Spleen (tissue), 11 donors: ENCODE measurements around the gene SLC34A3. TPM values are rescaled to one million over a fixed set of nuclear protein-coding genes. Genes with fewer than 3 reads are reported as not detected.

Source experiments
- DNase-seq: peaks from one replicate; pipeline ENCODE4 v3.0.0-alpha.2; 2020
- H3K27ac ChIP-seq, 8 donors: fragments of 200-600 bp; sonication (generic) in 7 of 8; 1 replicate in 4 of 8; 2 replicates in 4 of 8; pipeline versions ENCODE4 v1.5.0 to v1.8.0; 2016 to 2021; ENCODE audit warnings: inconsistent platforms in 4 of 8, mild to moderate bottlenecking in 4 of 8, moderate library complexity in 1 of 8
- H3K27me3 ChIP-seq, 7 donors: fragments of 200-600 bp; sonication (generic) in 6 of 7; replicated peaks in 1 of 7; 1 replicate in 4 of 7; 2 replicates in 3 of 7; pipeline versions ENCODE4 v1.5.0 to v1.8.0; 2016 to 2021; ENCODE audit warnings: inconsistent platforms in 3 of 7, mild to moderate bottlenecking in 1 of 7
- H3K36me3 ChIP-seq, 6 donors: fragments of 200-600 bp; sonication (generic) in 5 of 6; 1 replicate in 4 of 6; 2 replicates in 2 of 6; pipeline versions ENCODE4 v1.5.0 to v1.8.0; 2016 to 2021; ENCODE audit warnings: inconsistent platforms in 2 of 6
- H3K4me1 ChIP-seq, 6 donors: fragments of 200-600 bp; sonication (generic) in 5 of 6; 1 replicate in 3 of 6; 2 replicates in 3 of 6; pipeline versions ENCODE4 v1.5.0 to v1.8.0; 2016 to 2021; ENCODE audit warnings: inconsistent platforms in 3 of 6
- H3K4me3 ChIP-seq, 8 donors: fragments of 200-600 bp; sonication (generic) in 7 of 8; 1 replicate in 4 of 8; 2 replicates in 4 of 8; pipeline versions ENCODE4 v1.5.0 to v1.8.0; 2016 to 2021; ENCODE audit warnings: inconsistent platforms in 4 of 8, mild to moderate bottlenecking in 4 of 8, moderate library complexity in 2 of 8
- H3K9me3 ChIP-seq, 8 donors: fragments of 200-600 bp; sonication (generic) in 7 of 8; 1 replicate in 4 of 8; 2 replicates in 4 of 8; pipeline versions ENCODE4 v1.5.0 to v1.8.0; 2016 to 2021; ENCODE audit warnings: inconsistent platforms in 4 of 8
- CTCF ChIP-seq, 11 experiments: fragments of 200-600 bp in 7 of 11; fragments of 450-650 bp in 4 of 11; sonication (generic) in 4 of 11; IDR thresholded peaks in 8 of 11; conservative IDR thresholded peaks in 3 of 11; 1 replicate in 7 of 11; 2 replicates in 4 of 11; pipeline versions ENCODE4 v1.4.0 to v1.8.0; 2016 to 2021; ENCODE audit warnings: antibody characterized with exemption in 11 of 11, inconsistent platforms in 4 of 11, mild to moderate bottlenecking in 1 of 11
- POLR2A ChIP-seq, 3 donors: fragments of 450-650 bp; IDR thresholded peaks; one replicate each; pipeline ENCODE4 v1.5.1; 2017; ENCODE audit warnings: antibody characterized with exemption in 3 of 3, mild to moderate bottlenecking in 1 of 3
- POLR2AphosphoS5 ChIP-seq, 3 donors: sonication (generic); formaldehyde crosslinking; IDR thresholded peaks; one replicate each; pipeline ENCODE4 v1.5.1; 2017; ENCODE audit warnings: antibody characterized with exemption in 3 of 3
- WGBS, 5 donors: extraction: QIAGEN DNeasy Blood & Tissue Kit in 3 of 5; methylation state at CpG; one replicate each; pipeline versions ENCODE4 v1.1.5 to v1.1.7; 2013 to 2018; 5-methylcytosine and 5-hydroxymethylcytosine counted together
- intact Hi-C: fragments of 100-400 bp; cut with DNase I; formaldehyde crosslinking; loops from one replicate; pipeline ENCODE4 v1.15.0; 2023; ENCODE audit warnings: low total_unique reads
- polyA plus RNA-seq, 3 donors: library from polyadenylated mRNA; stranded (reverse); fragments of 200-250 nt; gene quantifications; one replicate each; pipeline ENCODE4 v1.2.1, GENCODE V29; 2013
- total RNA-seq, 7 donors: library from RNA; depleted of rRNA in 3 of 7; stranded (reverse); fragments of >200 nt in 3 of 7; fragmentation: NEBNext Ultra II Directional in 4 of 7; extraction: Animal tissue kit (Norgen Biotek cat#: 25700) in 4 of 7; gene quantifications; one replicate each; pipeline versions ENCODE4 v1.1.0 to v1.2.1, GENCODE V29; 2016 to 2021
- donor health status: healthy with polysubstance abuse.
- donor health status: DM: no; HTN: no; CAD: no; lungs with moderate emphysema.
- donor health status: DM: no; HTN: no; CAD: no.
- donor health status: Bipolar disorder and iron deficiency.
- donor health status: healthy.
- donor health status: DM: no; HTN: no; CAD: no.
- donor health status: DM: yes; HTN: yes; CAD: no.

The SLC34A3 gene
- total and polyA plus RNA-seq, 10 donors, result not detected

GRCh38 chr9:137234758-137235423 is 4.2 kb downstream of the SLC34A3 start:
- Histone ChIP-seq H3K36me3 (no peaks in the 10 kb centered on the region), H3K9me3 (no peaks in the 10 kb centered on the region), H3K4me1 (peaks cover 15 to 60% (median 51%) of the 10 kb centered on the region in 6 donors), H3K27me3 (peaks cover 0 to 61% (median 25%) of the 10 kb centered on the region in 7 donors), H3K27ac (no peak overlapping the region), H3K4me3 (no peak overlapping the region)
- intact Hi-C loops, result no loop called here
- DNase-seq, result no peak
- TF ChIP-seq CTCF (IDR thresholded peaks at IDR 0.05 in 8 of 11, conservative IDR thresholded peaks at IDR 0.05 in 3 of 11), result no peak
- no peak for TF ChIP-seq POLR2AphosphoS5 (IDR thresholded peaks at IDR 0.05)
- no peak for TF ChIP-seq POLR2A (IDR thresholded peaks at IDR 0.05)
- 65 to 76% (median 68%) methylated on average over 16 to 18 of the region's 18 CpGs for WGBS, 5 donors

GRCh38 chr9:137235424-137236237 is 4.9 kb downstream of the SLC34A3 start:
- peak overlapping the region in 1 of 8 donors; percentile 55 for H3K4me3 ChIP-seq
- intact Hi-C loops, result no loop called here

GRCh38 chr9:137236238-137236935 is 5.7 kb downstream of the SLC34A3 start:
- Histone ChIP-seq H3K36me3 (no peaks in the 10 kb centered on the region), H3K27ac (peak overlapping the region in 3 of 8 donors; percentile 49 to 75 (median 58)), H3K9me3 (no peaks in the 10 kb centered on the region), H3K27me3 (peaks cover 0 to 46% (median 23%) of the 10 kb centered on the region in 7 donors), H3K4me1 (peaks cover 18 to 67% (median 56%) of the 10 kb centered on the region in 6 donors), H3K4me3 (peak overlapping the region in 4 of 8 donors; percentile 7 to 55 (median 17))
- intact Hi-C loops, result no loop called here
- 8 to 13% (median 9%) methylated on average over 10 to 31 of the region's 31 CpGs for WGBS, 5 donors
- DNase-seq, result peak; percentile 97
- peak; percentile 48 to 80 (median 67) for TF ChIP-seq POLR2AphosphoS5 (IDR thresholded peaks at IDR 0.05)
- no peak for TF ChIP-seq POLR2A (IDR thresholded peaks at IDR 0.05)
- TF ChIP-seq CTCF (IDR thresholded peaks at IDR 0.05 in 8 of 11, conservative IDR thresholded peaks at IDR 0.05 in 3 of 11), result peak; percentile 98 to 100 (median 100)

More at GRCh38 chr9:137235424-137236237, 4.9 kb downstream of the SLC34A3 start:
- H3K27me3 ChIP-seq, result peaks cover 0 to 54% (median 23%) of the 10 kb centered on the region in 7 donors
- H3K36me3 ChIP-seq, result no peaks in the 10 kb centered on the region
- DNase-seq, result no peak
- H3K9me3 ChIP-seq, result no peaks in the 10 kb centered on the region
- WGBS, 5 donors, result 64 to 76% (median 71%) methylated on average over 17 to 35 of the region's 35 CpGs
- H3K4me1 ChIP-seq, result peaks cover 18 to 67% (median 56%) of the 10 kb centered on the region in 6 donors
- TF ChIP-seq POLR2AphosphoS5 (IDR thresholded peaks at IDR 0.05) (peak in 1 of 3 donors; percentile 20), POLR2A (IDR thresholded peaks at IDR 0.05) (no peak)
- no peak overlapping the region for H3K27ac ChIP-seq

- H3K4me3 ChIP-seq, result peak overlapping the region in 4 of 8 donors; percentile 7 to 55 (median 17)
- H3K27me3 ChIP-seq, result peaks cover 0 to 40% (median 20%) of the 10 kb centered on the region in 7 donors
- H3K27ac ChIP-seq, result peak overlapping the region in 3 of 8 donors; percentile 49 to 75 (median 58)
- peaks cover 0 to 3% (median under 1%) of the 10 kb centered on the region in 6 donors for H3K36me3 ChIP-seq
- TF ChIP-seq POLR2A (IDR thresholded peaks at IDR 0.05) (no peak), CTCF (IDR thresholded peaks at IDR 0.05 in 8 of 11, conservative IDR thresholded peaks at IDR 0.05 in 3 of 11) (no peak), POLR2AphosphoS5 (IDR thresholded peaks at IDR 0.05) (no peak)
- WGBS, 5 donors, result 24 to 40% (median 37%) methylated on average over 2 to 11 of the region's 11 CpGs
- H3K4me1 ChIP-seq, result peaks cover 20 to 71% (median 59%) of the 10 kb centered on the region in 6 donors
- H3K9me3 ChIP-seq, result no peaks in the 10 kb centered on the region
- intact Hi-C loops, result no loop called here
- no peak for DNase-seq
These were observed 6.3 kb downstream of the SLC34A3 start for GRCh38 chr9:137236936-137237421.
